GM12878 (cell line): Measurements from ENCODE around the gene TMEM91. TPM values are rescaled to one million over a fixed set of nuclear protein-coding genes. Genes with fewer than 3 reads are reported as not detected.

ENCODE experiments used
- ATAC-seq: fragments of 200-7000 bp; cut with Tn5 transposase; 3 replicates; pipeline ENCODE4 v1.9.1; 2020; ENCODE audit warnings: mild to moderate bottlenecking, moderate library complexity
- BruUV-seq: library from RNA; stranded (reverse); fragments of 400-500 nt; replicated peaks from 2 replicates; lab custom pipeline; 2021; lab: Mats Ljungman, UMichigan
- CTCF ChIA-PET: fragments of 300-600 bp; sonication (Branson Sonifier 250); formaldehyde crosslinking; extraction: SDS; loops from one replicate; lab custom pipeline; 2021; ENCODE audit warnings: inconsistent platforms; lab: Yijun Ruan, JAX
- POLR2A ChIA-PET: fragments of 350-600 bp; formaldehyde crosslinking; extraction: SDS; loops from one replicate; lab custom pipeline; 2021; ENCODE audit warnings: inconsistent platforms; lab: Charles Lee
- RAD21 ChIA-PET: fragments of 300-600 bp; sonication (Branson Sonifier 250); formaldehyde crosslinking; loops from one replicate; lab custom pipeline; 2023; ENCODE audit warnings: antibody characterized with exemption; ENCODE audit not compliant: unreplicated experiment; lab: Charles Lee
- SMC1A ChIA-PET: fragments of 300-600 bp; sonication (Branson Sonifier 250); formaldehyde crosslinking; loops from one replicate; lab custom pipeline; 2023; ENCODE audit not compliant: unreplicated experiment, uncharacterized antibody; lab: Charles Lee
- DNase-seq: peaks from one replicate; pipeline ENCODE4 v3.0.0-alpha.2; 2011; ENCODE audit warnings: low read depth, low spot score
- FAIRE-seq: peaks from 3 replicates; lab custom pipeline; 2011; peaks lifted over from hg19 to GRCh38; lab: Jason Lieb, UNC
- H2AFZ ChIP-seq: 2 replicates; pipeline ENCODE4 v1.6.0; 2011; ENCODE audit warnings: low read depth, low read length, control low read depth; ENCODE audit not compliant: control insufficient read depth
- H3K27ac ChIP-seq: 2 replicates; pipeline ENCODE4 v1.5.1; 2011; ENCODE audit warnings: control low read depth; ENCODE audit not compliant: control insufficient read depth, insufficient read depth
- H3K27me3 ChIP-seq, 2 experiments: replicated peaks in 1 of 2; 2 replicates each; pipeline versions ENCODE4 v1.6.0 to v1.6.1; 2011; ENCODE audit warnings: low read length in 1 of 2; ENCODE audit not compliant: control insufficient read depth in 2 of 2, insufficient read depth in 2 of 2
- H3K36me3 ChIP-seq, 2 experiments: 2 replicates each; pipeline ENCODE4 v1.5.1; 2011; ENCODE audit warnings: low read length in 1 of 2; ENCODE audit not compliant: control insufficient read depth in 2 of 2, insufficient read depth in 2 of 2
- H3K4me1 ChIP-seq: 2 replicates; pipeline ENCODE4 v1.6.1; 2011; ENCODE audit warnings: mild to moderate bottlenecking, low read length, moderate library complexity, mixed read lengths; ENCODE audit not compliant: control insufficient read depth, insufficient read depth
- H3K4me2 ChIP-seq: 2 replicates; pipeline ENCODE4 v1.6.0; 2011; ENCODE audit warnings: control low read depth; ENCODE audit not compliant: control insufficient read depth, insufficient read depth
- H3K4me3 ChIP-seq: fragments of 200-600 bp; sonication (generic); 2 replicates; pipeline ENCODE4 v1.5.1; 2016
- H3K79me2 ChIP-seq: 2 replicates; pipeline ENCODE4 v1.6.0; 2011; ENCODE audit warnings: low read length; ENCODE audit not compliant: control insufficient read depth, insufficient read depth
- H3K9ac ChIP-seq: 2 replicates; pipeline ENCODE4 v1.8.0; 2011; ENCODE audit warnings: low read length, control low read depth, mixed read lengths; ENCODE audit not compliant: control insufficient read depth, insufficient read depth
- H3K9me3 ChIP-seq: replicated peaks from 3 replicates; pipeline ENCODE4 v1.5.1; 2011; ENCODE audit warnings: mild to moderate bottlenecking, low read length; ENCODE audit not compliant: control insufficient read depth, insufficient read depth
- H4K20me1 ChIP-seq: 2 replicates; pipeline ENCODE4 v1.6.0; 2011; ENCODE audit not compliant: control insufficient read depth, insufficient read depth
- ASH2L ChIP-seq: fragments of 300-600, 200-600 bp; sonication (generic); IDR thresholded peaks from 2 replicates; pipeline ENCODE4 v1.6.1; 2017; ENCODE audit warnings: low read depth, mild to moderate bottlenecking, borderline replicate concordance
- ATF7 ChIP-seq: fragments of 450-650 bp; IDR thresholded peaks from 2 replicates; pipeline ENCODE4 v1.6.1; 2016; ENCODE audit warnings: low read depth, mild to moderate bottlenecking
- CBX3 ChIP-seq: fragments of 200-600 bp; sonication (generic); IDR thresholded peaks from 2 replicates; pipeline ENCODE4 v1.6.1; 2016; ENCODE audit warnings: low read depth, borderline replicate concordance
- EED ChIP-seq: sonication (generic); IDR thresholded peaks from 2 replicates; pipeline ENCODE4 v1.6.1; 2016; ENCODE audit warnings: antibody characterized with exemption, low read depth
- EP300 ChIP-seq, 2 experiments: fragments of 150-350 bp in 1 of 2; IDR thresholded peaks; 2 replicates each; pipeline ENCODE4 v1.6.1; 2011 to 2012; ENCODE audit warnings: low read depth in 2 of 2, low read length in 2 of 2, borderline replicate concordance in 1 of 2, improper control_type of control experiment in 1 of 2, inconsistent platforms in 1 of 2; ENCODE audit not compliant: control insufficient read depth in 1 of 2
- JUNB ChIP-seq: IDR thresholded peaks from 2 replicates; pipeline ENCODE4 v1.6.1; 2016; ENCODE audit warnings: antibody characterized with exemption, mild to moderate bottlenecking
- MEF2B ChIP-seq: fragments of 450-650 bp; IDR thresholded peaks from 2 replicates; pipeline ENCODE4 v1.6.1; 2018; ENCODE audit warnings: mild to moderate bottlenecking, moderate library complexity; ENCODE audit not compliant: partially characterized antibody, poor library complexity, severe bottlenecking
- MYB ChIP-seq: fragments of 150-350 bp; IDR thresholded peaks from 2 replicates; pipeline ENCODE4 v1.6.1; 2014; ENCODE audit warnings: mild to moderate bottlenecking, low read depth, low read length, borderline replicate concordance
- NFYA ChIP-seq: IDR thresholded peaks from 2 replicates; pipeline ENCODE4 v1.6.1; 2011; ENCODE audit warnings: low read depth, mild to moderate bottlenecking, low read length, improper control_type of control experiment, borderline replicate concordance
- RBBP5 ChIP-seq: fragments of 200-600 bp; sonication (generic); conservative IDR thresholded peaks from 2 replicates; pipeline ENCODE4 v1.6.1; 2016
- TARDBP ChIP-seq: IDR thresholded peaks from 2 replicates; pipeline ENCODE4 v1.6.1; 2016; ENCODE audit warnings: borderline replicate concordance
- TBL1XR1 ChIP-seq: IDR thresholded peaks from 2 replicates; pipeline ENCODE4 v1.6.1; 2012; ENCODE audit warnings: low read depth, low read length, improper control_type of control experiment
- ZNF207 ChIP-seq: fragments of 450-650 bp; IDR thresholded peaks from 2 replicates; pipeline ENCODE4 v1.6.1; 2014; ENCODE audit warnings: antibody characterized with exemption, mild to moderate bottlenecking, borderline replicate concordance
- WGBS: methylation state at CpG from one replicate; pipeline ENCODE4 v1.1.6; 2016; ENCODE audit warnings: low lambda C conversion rate; ENCODE audit not compliant: insufficient replicate concordance, insufficient coverage; ENCODE audit errors: missing lambda C conversion rate; 5-methylcytosine and 5-hydroxymethylcytosine counted together
- in situ Hi-C: fragments of 300-500 bp; cut with MboI; formaldehyde crosslinking; loops from 9 replicates; pipeline ENCODE4 v1.14.3; 2018; ENCODE audit warnings: mixed read lengths
- intact Hi-C: fragments of 100-400 bp; cut with micrococcal nuclease; formaldehyde crosslinking; loops from one replicate; pipeline ENCODE4 v1.14.2; 2022; ENCODE audit not compliant: unreplicated experiment
- polyA plus RNA-seq, 11 experiments: library from polyadenylated mRNA; depleted of rRNA in 4 of 11; unstranded in 6 of 11; stranded (reverse) in 5 of 11; fragments of >200 nt; fragmentation: Nextera tagmentation in 4 of 11; fragmentation: Illumina TruSeq in 1 of 11; extraction: Ambion mirVana in 4 of 11; extraction: Trizol in 1 of 11; gene quantifications; 1 replicate in 1 of 11; 2 replicates in 10 of 11; pipeline versions ENCODE4 v1.2.1 to v1.2.3, GENCODE V29; 2011 to 2016; ENCODE audit warnings: inconsistent platforms in 2 of 11, missing spikeins in 2 of 11, low read depth in 1 of 11
- total RNA-seq, 4 experiments: library from RNA; depleted of rRNA in 3 of 4; stranded (reverse); fragments of >200 nt in 3 of 4; fragmentation: Illumina TruSeq in 1 of 4; extraction: Trizol in 1 of 4; gene quantifications; 2 replicates each; pipeline versions ENCODE4 v1.2.1 to v1.2.3, GENCODE V29; 2013 to 2021
- TF ChIP-seq, protein P1 (sequence below): fragments of 150-350 bp; IDR thresholded peaks from 2 replicates; pipeline ENCODE4 v1.6.1; 2014; ENCODE audit warnings: mild to moderate bottlenecking, low read depth, low read length
- TF ChIP-seq, protein P2 (sequence below): fragments of 450-650 bp; IDR thresholded peaks from 2 replicates; pipeline ENCODE4 v1.6.1; 2017; ENCODE audit warnings: mild to moderate bottlenecking
- TF ChIP-seq, protein P3 (sequence below): IDR thresholded peaks from 2 replicates; pipeline ENCODE4 v1.6.1; 2012; ENCODE audit warnings: improper control_type of control experiment, low read depth, low read length; ENCODE audit not compliant: insufficient replicate concordance

Gene TMEM91
- total and polyA plus RNA-seq, 10 of the 15 experiments (the other 5 are each of a cell fraction or from before 2014, with no cell fraction given), result 1.5 to 5.5 (median 2.7) TPM

DNA sequence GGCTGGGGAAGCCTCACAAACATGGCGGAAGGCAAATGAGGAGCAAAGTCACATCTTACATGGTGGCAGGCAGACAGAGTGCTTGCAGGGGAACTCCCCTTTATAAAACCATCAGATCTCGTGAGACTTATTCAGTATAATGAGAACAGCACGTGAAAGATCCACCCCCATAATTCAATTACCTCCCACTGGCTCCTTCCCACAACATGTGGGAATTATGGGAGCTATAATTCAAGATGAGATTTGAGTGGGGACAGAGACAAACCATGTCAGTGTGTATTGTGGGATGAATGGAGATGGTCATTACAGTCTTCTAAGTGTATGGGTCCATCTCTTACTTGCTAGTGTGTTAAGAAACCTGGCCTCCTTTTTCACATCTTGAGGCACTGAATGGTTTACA is 25.7 kb downstream of the TMEM91 start:
- ChIA-PET POLR2A (interaction anchor here (1.0 kb wide), 1 partner anchor 22 kb away, joined by 3 read pairs; no protein-coding TSS in a partner anchor), CTCF (interaction anchor here (1.0 kb wide), 1 partner anchor 47 kb away, joined by 3 read pairs; no protein-coding TSS in a partner anchor), RAD21 (no interaction called here), SMC1A (no interaction called here)
- Histone ChIP-seq H4K20me1 (no peaks in the 10 kb centered on the region), H3K36me3 (no peaks in the 10 kb centered on the region; a peak in 1 of 4 replicates), H2AFZ (no peak overlapping the region), H3K27ac (no peak overlapping the region), H3K4me1 (no peaks in the 10 kb centered on the region), H3K9me3 (no peaks in the 10 kb centered on the region), H3K79me2 (peaks cover 26% of the 10 kb centered on the region), H3K4me3 (no peak overlapping the region), H3K9ac (no peak overlapping the region), H3K4me2 (no peak overlapping the region), H3K27me3 (no peaks in the 10 kb centered on the region)
- no peak for FAIRE-seq
- DNase-seq, result no peak
- ATAC-seq, result no peak
- in situ Hi-C loops (no loop called here), intact Hi-C loops (no loop called here)
- BruUV-seq, result no TSS peak
- 54% methylated on average over 3 of the region's 3 CpGs for WGBS
- no peak for TF ChIP-seq TARDBP
- TF ChIP-seq CBX3, result no peak
- no peak for TF ChIP-seq EP300 (IDR thresholded peaks at IDR 0.05; ENCODE audit: borderline replicate concordance in 1 of 2, control insufficient read depth in 1 of 2, low read depth in 2 of 2, low read length in 2 of 2)
- no peak for TF ChIP-seq EED
- no peak for TF ChIP-seq ASH2L
- no peak for TF ChIP-seq MEF2B
- no peak for TF ChIP-seq RBBP5
- TF ChIP-seq ATF7, result no peak
- TF ChIP-seq JUNB, result no peak
- TF ChIP-seq, protein P1, sequence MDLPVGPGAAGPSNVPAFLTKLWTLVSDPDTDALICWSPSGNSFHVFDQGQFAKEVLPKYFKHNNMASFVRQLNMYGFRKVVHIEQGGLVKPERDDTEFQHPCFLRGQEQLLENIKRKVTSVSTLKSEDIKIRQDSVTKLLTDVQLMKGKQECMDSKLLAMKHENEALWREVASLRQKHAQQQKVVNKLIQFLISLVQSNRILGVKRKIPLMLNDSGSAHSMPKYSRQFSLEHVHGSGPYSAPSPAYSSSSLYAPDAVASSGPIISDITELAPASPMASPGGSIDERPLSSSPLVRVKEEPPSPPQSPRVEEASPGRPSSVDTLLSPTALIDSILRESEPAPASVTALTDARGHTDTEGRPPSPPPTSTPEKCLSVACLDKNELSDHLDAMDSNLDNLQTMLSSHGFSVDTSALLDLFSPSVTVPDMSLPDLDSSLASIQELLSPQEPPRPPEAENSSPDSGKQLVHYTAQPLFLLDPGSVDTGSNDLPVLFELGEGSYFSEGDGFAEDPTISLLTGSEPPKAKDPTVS, result no peak
- TF ChIP-seq, protein P2, sequence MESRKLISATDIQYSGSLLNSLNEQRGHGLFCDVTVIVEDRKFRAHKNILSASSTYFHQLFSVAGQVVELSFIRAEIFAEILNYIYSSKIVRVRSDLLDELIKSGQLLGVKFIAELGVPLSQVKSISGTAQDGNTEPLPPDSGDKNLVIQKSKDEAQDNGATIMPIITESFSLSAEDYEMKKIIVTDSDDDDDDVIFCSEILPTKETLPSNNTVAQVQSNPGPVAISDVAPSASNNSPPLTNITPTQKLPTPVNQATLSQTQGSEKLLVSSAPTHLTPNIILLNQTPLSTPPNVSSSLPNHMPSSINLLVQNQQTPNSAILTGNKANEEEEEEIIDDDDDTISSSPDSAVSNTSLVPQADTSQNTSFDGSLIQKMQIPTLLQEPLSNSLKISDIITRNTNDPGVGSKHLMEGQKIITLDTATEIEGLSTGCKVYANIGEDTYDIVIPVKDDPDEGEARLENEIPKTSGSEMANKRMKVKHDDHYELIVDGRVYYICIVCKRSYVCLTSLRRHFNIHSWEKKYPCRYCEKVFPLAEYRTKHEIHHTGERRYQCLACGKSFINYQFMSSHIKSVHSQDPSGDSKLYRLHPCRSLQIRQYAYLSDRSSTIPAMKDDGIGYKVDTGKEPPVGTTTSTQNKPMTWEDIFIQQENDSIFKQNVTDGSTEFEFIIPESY, result no peak
- TF ChIP-seq, protein P3, sequence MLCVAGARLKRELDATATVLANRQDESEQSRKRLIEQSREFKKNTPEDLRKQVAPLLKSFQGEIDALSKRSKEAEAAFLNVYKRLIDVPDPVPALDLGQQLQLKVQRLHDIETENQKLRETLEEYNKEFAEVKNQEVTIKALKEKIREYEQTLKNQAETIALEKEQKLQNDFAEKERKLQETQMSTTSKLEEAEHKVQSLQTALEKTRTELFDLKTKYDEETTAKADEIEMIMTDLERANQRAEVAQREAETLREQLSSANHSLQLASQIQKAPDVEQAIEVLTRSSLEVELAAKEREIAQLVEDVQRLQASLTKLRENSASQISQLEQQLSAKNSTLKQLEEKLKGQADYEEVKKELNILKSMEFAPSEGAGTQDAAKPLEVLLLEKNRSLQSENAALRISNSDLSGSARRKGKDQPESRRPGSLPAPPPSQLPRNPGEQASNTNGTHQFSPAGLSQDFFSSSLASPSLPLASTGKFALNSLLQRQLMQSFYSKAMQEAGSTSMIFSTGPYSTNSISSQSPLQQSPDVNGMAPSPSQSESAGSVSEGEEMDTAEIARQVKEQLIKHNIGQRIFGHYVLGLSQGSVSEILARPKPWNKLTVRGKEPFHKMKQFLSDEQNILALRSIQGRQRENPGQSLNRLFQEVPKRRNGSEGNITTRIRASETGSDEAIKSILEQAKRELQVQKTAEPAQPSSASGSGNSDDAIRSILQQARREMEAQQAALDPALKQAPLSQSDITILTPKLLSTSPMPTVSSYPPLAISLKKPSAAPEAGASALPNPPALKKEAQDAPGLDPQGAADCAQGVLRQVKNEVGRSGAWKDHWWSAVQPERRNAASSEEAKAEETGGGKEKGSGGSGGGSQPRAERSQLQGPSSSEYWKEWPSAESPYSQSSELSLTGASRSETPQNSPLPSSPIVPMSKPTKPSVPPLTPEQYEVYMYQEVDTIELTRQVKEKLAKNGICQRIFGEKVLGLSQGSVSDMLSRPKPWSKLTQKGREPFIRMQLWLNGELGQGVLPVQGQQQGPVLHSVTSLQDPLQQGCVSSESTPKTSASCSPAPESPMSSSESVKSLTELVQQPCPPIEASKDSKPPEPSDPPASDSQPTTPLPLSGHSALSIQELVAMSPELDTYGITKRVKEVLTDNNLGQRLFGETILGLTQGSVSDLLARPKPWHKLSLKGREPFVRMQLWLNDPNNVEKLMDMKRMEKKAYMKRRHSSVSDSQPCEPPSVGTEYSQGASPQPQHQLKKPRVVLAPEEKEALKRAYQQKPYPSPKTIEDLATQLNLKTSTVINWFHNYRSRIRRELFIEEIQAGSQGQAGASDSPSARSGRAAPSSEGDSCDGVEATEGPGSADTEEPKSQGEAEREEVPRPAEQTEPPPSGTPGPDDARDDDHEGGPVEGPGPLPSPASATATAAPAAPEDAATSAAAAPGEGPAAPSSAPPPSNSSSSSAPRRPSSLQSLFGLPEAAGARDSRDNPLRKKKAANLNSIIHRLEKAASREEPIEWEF, result no peak
- no peak for TF ChIP-seq NFYA
- TF ChIP-seq MYB, result no peak
- TF ChIP-seq TBL1XR1, result no peak
- no peak for TF ChIP-seq ZNF207
